ACHN (cell line): ENCODE results near the gene RETN.

Source experiments
- DNase-seq: peaks from one replicate; pipeline ENCODE4 v3.0.0-alpha.2; 2015
- in situ Hi-C: cut with HindIII; loops from 2 replicates; pipeline ENCODE4 v1.10.0; 2017; ENCODE audit warnings: low sequenced_read_pairs, low pct_ligation_motif_present, low pct_unique_long_range_greater_than_20kb

Gene RETN

DNA sequence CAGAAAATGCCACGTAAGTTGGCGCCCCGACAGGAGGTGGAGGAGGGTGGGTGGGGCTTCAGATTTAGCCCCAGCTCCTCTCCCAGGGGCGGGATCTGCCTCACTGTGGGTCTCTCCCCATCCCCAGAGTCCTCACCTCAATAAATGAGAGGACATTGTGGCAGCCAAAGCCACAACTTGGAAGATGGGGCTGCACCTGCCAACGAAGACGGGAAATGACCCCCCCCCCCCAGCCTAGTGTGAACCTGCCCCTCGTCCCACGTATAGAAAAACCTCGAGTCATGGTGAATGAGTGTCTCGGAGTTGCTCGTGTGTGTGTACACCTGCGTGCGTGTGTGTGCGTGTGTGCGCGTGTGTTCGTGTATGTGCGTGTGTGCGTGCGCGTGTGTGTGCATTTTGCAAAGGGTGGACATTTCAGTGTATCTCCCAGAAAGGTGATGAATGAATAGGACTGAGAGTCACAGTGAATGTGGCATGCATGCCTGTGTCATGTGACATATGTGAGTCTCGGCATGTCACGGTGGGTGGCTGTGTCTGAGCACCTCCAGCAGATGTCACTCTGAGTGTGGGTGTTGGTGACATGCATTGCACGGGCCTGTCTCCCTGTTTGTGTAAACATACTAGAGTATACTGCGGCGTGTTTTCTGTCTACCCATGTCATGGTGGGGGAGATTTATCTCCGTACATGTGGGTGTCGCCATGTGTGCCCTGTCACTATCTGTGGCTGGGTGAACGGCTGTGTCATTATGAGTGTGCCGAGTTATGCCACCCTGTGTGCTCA, 10.3 kb downstream of the RETN start:
- in situ Hi-C loops = no loop called here
- DNase-seq = no peak

GRCh38 chr19:7679771-7680605, 11.1 kb downstream of the RETN start:
- no peak for DNase-seq
- in situ Hi-C loops = no loop called here

DNA sequence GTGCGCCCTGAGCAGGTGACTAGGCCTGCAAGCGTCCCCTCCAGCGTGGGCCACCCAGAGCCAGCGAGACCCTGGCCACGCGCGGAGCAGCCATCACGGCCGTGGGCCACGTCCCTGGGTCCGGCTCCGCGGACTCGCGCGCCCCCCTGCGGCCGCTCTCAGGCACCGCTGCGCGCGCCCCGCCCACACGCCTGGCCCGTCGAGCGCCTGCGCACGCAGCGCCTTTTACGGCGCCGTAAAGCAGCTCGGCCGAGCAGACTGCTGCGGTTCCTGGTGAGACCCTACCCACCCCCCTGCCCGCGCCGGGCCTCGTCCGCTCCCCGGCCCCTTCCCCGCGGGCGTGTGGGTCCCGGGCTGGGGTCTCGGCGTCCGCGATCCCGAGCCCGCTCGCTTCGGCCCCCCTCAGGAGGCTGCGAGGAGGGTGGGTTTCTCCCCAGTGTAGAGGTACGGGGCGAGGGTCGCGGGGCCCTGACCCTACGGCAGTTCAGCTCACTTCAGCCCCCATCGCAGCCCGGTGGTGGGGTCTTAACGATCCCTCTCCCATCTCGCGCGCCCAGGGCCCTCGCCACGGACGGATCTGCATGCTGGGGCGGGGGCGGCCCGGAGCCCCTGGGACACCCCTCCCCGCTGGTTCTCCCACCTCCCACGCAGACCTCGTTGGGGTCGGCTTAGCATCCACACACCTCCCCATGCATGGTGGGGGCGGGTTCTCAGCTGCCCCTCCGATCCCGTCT, 11.9 kb downstream of the RETN start, which contains the start of gene TRAPPC5:
Gene TRAPPC5, plus strand, starts transcription at position 228 of the 734 bp plus-strand sequence. CDS start 1,421 bp downstream, outside the sequence.
- DNase-seq = peak; percentile 74
- in situ Hi-C loops = no loop called here

GRCh38 chr19:7681340-7682174, 12.7 kb downstream of the RETN start:
- in situ Hi-C loops = no loop called here
- peak; percentile 52 for DNase-seq

GRCh38 chr19:7682175-7682855, 13.5 kb downstream of the RETN start:
- DNase-seq = no peak
- in situ Hi-C loops = no loop called here

DNA sequence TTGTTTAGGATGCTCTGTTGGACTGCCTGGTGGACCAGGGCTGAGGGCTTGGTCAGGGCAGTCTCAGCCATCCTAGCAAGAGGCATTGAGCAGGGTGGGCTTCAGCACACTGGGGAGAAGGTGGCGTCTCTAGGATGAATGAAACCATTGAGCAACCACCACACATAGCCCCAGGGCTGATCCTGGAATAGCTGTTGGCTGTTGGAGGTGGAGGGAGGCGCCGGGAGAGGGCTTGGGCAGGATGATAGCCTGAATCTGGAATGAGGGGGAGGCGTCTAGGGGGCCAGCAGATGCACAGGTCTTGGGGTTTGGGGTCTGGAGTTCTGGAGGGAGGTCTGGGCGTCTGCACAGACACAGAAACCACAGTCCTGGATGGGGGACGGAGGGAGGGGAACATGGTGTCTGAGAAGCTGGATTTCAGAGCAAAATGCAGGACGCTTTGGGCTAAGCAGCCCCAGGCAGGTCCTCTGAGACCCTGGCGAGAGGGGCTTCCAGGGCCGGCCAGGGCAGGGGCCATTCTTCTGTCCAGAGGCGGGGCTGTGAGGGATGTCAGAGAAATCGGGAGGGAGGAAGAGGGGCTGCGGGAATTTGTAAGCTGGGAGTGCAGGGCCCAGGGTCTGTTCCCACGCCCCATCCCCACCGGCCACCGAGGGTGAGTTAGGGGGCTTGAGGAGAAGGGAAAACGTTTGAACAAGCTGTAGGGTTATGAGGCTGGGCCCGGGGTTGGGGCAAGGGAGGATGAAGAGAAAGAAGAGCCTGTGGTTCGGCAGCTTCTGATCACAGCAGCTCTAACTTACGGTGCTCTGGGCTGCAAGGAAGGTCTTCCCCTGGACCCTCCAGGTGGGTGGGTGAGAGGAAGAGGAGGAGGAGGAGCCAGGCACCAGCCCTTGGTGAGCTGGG, 16.9 kb downstream of the RETN start:
- in situ Hi-C loops = no loop called here
- DNase-seq = no peak

GRCh38 chr19:7687177-7687576, 18.3 kb downstream of the RETN start:
- no peak for DNase-seq
- in situ Hi-C loops = no loop called here

DNA sequence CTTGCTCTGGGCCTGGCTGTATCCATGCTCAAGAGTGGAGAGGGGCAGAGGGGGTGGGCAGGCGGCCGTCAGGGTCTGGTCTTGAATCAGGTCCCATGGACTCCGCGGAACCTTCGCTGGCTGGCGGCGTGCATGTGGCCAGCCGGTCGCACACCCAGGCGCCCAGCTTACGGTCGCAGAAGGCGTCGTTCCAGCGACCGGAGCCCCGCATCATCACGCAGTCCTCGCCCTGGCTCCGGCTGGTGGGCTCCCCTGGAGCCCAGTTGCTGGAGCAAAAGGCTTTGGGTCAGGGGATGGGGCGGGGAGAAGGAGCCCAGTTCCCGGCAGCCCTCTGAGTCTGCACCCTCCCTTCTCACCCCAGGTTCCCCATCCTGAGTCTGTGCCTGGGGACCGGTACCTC, 20.3 kb downstream of the RETN start:
- in situ Hi-C loops = no loop called here
- DNase-seq = no peak

- in situ Hi-C loops = no loop called here
- DNase-seq = no peak
Measured at GRCh38 chr19:7690779-7691258, 22.0 kb downstream of the RETN start.

DNA sequence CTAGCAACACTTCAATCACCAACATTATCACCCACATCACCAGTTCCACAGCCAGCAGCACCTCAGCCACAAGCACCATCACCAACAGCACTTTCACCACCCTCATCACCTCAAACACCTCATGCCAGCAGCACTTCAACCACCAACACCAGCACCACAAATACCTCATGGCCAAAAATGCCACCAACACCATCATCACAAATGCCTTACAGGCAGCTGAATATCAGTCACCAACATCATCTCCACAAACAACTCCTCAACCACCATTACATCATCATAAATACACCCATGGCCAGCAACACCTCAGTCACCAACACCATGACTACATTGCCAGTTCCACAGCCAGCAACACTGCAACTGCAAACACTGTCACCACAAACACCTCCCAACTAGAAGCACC, 22.6 kb downstream of the RETN start:
- DNase-seq = no peak
- in situ Hi-C loops = no loop called here

- in situ Hi-C loops = no loop called here
- DNase-seq = no peak
Measured at GRCh38 chr19:7692417-7693088, 23.7 kb downstream of the RETN start.

DNA sequence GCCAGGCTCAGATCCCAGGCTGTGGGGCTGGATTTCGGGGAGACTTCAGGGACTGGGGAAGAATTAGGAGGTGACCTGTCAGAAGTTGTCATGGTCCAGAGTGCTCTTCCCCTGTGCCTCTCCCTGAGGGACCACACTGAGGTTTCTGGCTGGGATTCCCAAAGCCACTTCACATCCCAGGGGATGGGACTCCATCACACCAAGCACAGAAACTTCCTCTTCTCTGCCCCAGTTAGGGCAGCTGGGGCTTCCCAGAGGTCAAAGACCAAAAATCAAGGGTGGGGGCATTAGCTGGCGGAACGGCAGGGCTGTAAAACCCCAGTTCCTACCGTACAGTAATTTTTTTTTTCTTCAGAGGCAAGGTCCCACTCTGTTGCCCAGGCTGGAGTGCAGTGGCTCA, 25.6 kb downstream of the RETN start:
- in situ Hi-C loops = no loop called here
- DNase-seq = no peak

GRCh38 chr19:7697721-7698287, 29.0 kb downstream of the RETN start:
- in situ Hi-C loops = no loop called here
- no peak for DNase-seq

- no peak for DNase-seq
- in situ Hi-C loops = no loop called here
Measured at GRCh38 chr19:7698583-7698982, 29.7 kb downstream of the RETN start.

- no peak for DNase-seq
- in situ Hi-C loops = no loop called here
Measured at GRCh38 chr19:7699003-7699402, 30.2 kb downstream of the RETN start.
